ENCODE data around the gene NXT1.
A peak's percentile ranks its signal among the peaks of the same experiment; 100 is the strongest.

NXT1 gene

GRCh38 chr20:23361119-23361475, 10.5 kb downstream of the NXT1 start:
- no peak for DNase-seq

GRCh38 chr20:23361476-23362391, 11.1 kb downstream of the NXT1 start, which contains the start of gene GZF1:
GZF1 (plus strand) TSS chr20:23362182; CDS start chr20:23364384, 2,202 bp downstream.
- peak; percentile 98 for DNase-seq

- DNase-seq, result no peak
Measured at GRCh38 chr20:23362392-23363256, 12.0 kb downstream of the NXT1 start.

- DNase-seq, result no peak
Measured at GRCh38 chr20:23363257-23363649, 12.7 kb downstream of the NXT1 start.

GRCh38 chr20:23365390-23366165, 15.0 kb downstream of the NXT1 start:
- no peak for DNase-seq

- no peak for DNase-seq
Measured at GRCh38 chr20:23366384-23366783, 15.8 kb downstream of the NXT1 start.

- DNase-seq, result no peak
Measured at GRCh38 chr20:23367770-23368169, 17.2 kb downstream of the NXT1 start.

GRCh38 chr20:23368316-23369071, 17.9 kb downstream of the NXT1 start:
- DNase-seq, result peak; percentile 7

GRCh38 chr20:23369072-23369823, 18.7 kb downstream of the NXT1 start:
- DNase-seq, result no peak

GRCh38 chr20:23370274-23370673, 19.7 kb downstream of the NXT1 start:
- DNase-seq, result no peak

GRCh38 chr20:23370873-23371272, 20.3 kb downstream of the NXT1 start:
- DNase-seq, result no peak

- no peak for DNase-seq
Measured at GRCh38 chr20:23371496-23371895, 20.9 kb downstream of the NXT1 start.

- DNase-seq, result no peak
Measured at GRCh38 chr20:23374441-23374840, 23.9 kb downstream of the NXT1 start.

- DNase-seq, result no peak
Measured at GRCh38 chr20:23375827-23376226, 25.2 kb downstream of the NXT1 start.

- DNase-seq, result no peak
Measured at GRCh38 chr20:23379772-23380171, 29.2 kb downstream of the NXT1 start.

GRCh38 chr20:23381876-23382275, 31.3 kb downstream of the NXT1 start:
- DNase-seq, result no peak

- DNase-seq, result no peak
Measured at GRCh38 chr20:23386304-23387117, 35.9 kb downstream of the NXT1 start.

- no peak for DNase-seq
Measured at GRCh38 chr20:23387118-23387443, 36.5 kb downstream of the NXT1 start.

GRCh38 chr20:23390091-23390774, 39.6 kb downstream of the NXT1 start:
- DNase-seq, result no peak
